GM12878 (cell line): ENCODE data around the gene ACTR2. TPM values are rescaled to one million over a fixed set of nuclear protein-coding genes. Genes with fewer than 3 reads are reported as not detected.

Source experiments
- ESRRA ChIP-seq: IDR thresholded peaks from 2 replicates; pipeline ENCODE4 v1.6.1; 2012; ENCODE audit warnings: mild to moderate bottlenecking, low read length, improper control_type of control experiment
- IKZF1 ChIP-seq: fragments of 450-650 bp; conservative IDR thresholded peaks from 2 replicates; pipeline ENCODE4 v1.6.1; 2017; ENCODE audit warnings: antibody characterized with exemption, mild to moderate bottlenecking
- JUNB ChIP-seq: IDR thresholded peaks from 2 replicates; pipeline ENCODE4 v1.6.1; 2016; ENCODE audit warnings: antibody characterized with exemption, mild to moderate bottlenecking
- LARP7 ChIP-seq: fragments of 450-650 bp; IDR thresholded peaks from 2 replicates; pipeline ENCODE4 v1.6.1; 2017; ENCODE audit warnings: mild to moderate bottlenecking
- MEF2A ChIP-seq: IDR thresholded peaks from 2 replicates; pipeline ENCODE4 v1.6.1; 2011; ENCODE audit warnings: low read depth, mild to moderate bottlenecking, low read length, moderate library complexity; ENCODE audit not compliant: insufficient read depth
- MEF2B ChIP-seq: fragments of 450-650 bp; IDR thresholded peaks from 2 replicates; pipeline ENCODE4 v1.6.1; 2018; ENCODE audit warnings: mild to moderate bottlenecking, moderate library complexity; ENCODE audit not compliant: partially characterized antibody, poor library complexity, severe bottlenecking
- NFIC ChIP-seq: IDR thresholded peaks from 2 replicates; pipeline ENCODE4 v1.6.1; 2012; ENCODE audit warnings: low read depth, mild to moderate bottlenecking, inconsistent platforms, low read length, moderate library complexity
- NR2C2 ChIP-seq: IDR thresholded peaks from 2 replicates; pipeline ENCODE4 v1.6.1; 2011; ENCODE audit warnings: borderline replicate concordance, low read depth; ENCODE audit not compliant: control insufficient read depth, insufficient read length
- NR2F1 ChIP-seq: fragments of 450-650 bp; conservative IDR thresholded peaks from 2 replicates; pipeline ENCODE4 v1.6.1; 2017; ENCODE audit warnings: mild to moderate bottlenecking
- PML ChIP-seq: IDR thresholded peaks from 2 replicates; pipeline ENCODE4 v1.6.1; 2012; ENCODE audit warnings: low read length, inconsistent platforms
- RAD21 ChIP-seq: IDR thresholded peaks from 2 replicates; pipeline ENCODE4 v1.6.1; 2011; ENCODE audit warnings: mild to moderate bottlenecking, low read depth, low read length, moderate library complexity; ENCODE audit not compliant: insufficient read depth
- SIX5 ChIP-seq: IDR thresholded peaks from 2 replicates; pipeline ENCODE4 v1.6.1; 2011; ENCODE audit warnings: mild to moderate bottlenecking, low read depth, low read length, moderate library complexity; ENCODE audit not compliant: severe bottlenecking
- SRF ChIP-seq, 2 experiments: IDR thresholded peaks; 2 replicates each; pipeline ENCODE4 v1.6.1; 2011; ENCODE audit warnings: low read depth in 2 of 2, low read length in 2 of 2, mild to moderate bottlenecking in 1 of 2, moderate library complexity in 1 of 2
- TBL1XR1 ChIP-seq: IDR thresholded peaks from 2 replicates; pipeline ENCODE4 v1.6.1; 2012; ENCODE audit warnings: low read depth, low read length, improper control_type of control experiment
- TCF12 ChIP-seq: IDR thresholded peaks from 2 replicates; pipeline ENCODE4 v1.6.1; 2011; ENCODE audit warnings: low read depth, mild to moderate bottlenecking, low read length
- TCF3 ChIP-seq: IDR thresholded peaks from 2 replicates; pipeline ENCODE4 v1.6.1; 2012; ENCODE audit warnings: low read depth, mild to moderate bottlenecking, low read length, borderline replicate concordance; ENCODE audit not compliant: insufficient read depth
- ZNF207 ChIP-seq: fragments of 450-650 bp; IDR thresholded peaks from 2 replicates; pipeline ENCODE4 v1.6.1; 2014; ENCODE audit warnings: antibody characterized with exemption, mild to moderate bottlenecking, borderline replicate concordance
- polyA plus RNA-seq, 11 experiments: library from polyadenylated mRNA; depleted of rRNA in 4 of 11; unstranded in 6 of 11; stranded (reverse) in 5 of 11; fragments of >200 nt; fragmentation: Nextera tagmentation in 4 of 11; fragmentation: Illumina TruSeq in 1 of 11; extraction: Ambion mirVana in 4 of 11; extraction: Trizol in 1 of 11; gene quantifications; 1 replicate in 1 of 11; 2 replicates in 10 of 11; pipeline versions ENCODE4 v1.2.1 to v1.2.3, GENCODE V29; 2011 to 2016; ENCODE audit warnings: inconsistent platforms in 2 of 11, missing spikeins in 2 of 11, low read depth in 1 of 11
- total RNA-seq, 4 experiments: library from RNA; depleted of rRNA in 3 of 4; stranded (reverse); fragments of >200 nt in 3 of 4; fragmentation: Illumina TruSeq in 1 of 4; extraction: Trizol in 1 of 4; gene quantifications; 2 replicates each; pipeline versions ENCODE4 v1.2.1 to v1.2.3, GENCODE V29; 2013 to 2021
- TF ChIP-seq, protein P1 (sequence below): fragments of 450-650 bp; conservative IDR thresholded peaks from 2 replicates; pipeline ENCODE4 v1.6.1; 2017; ENCODE audit warnings: mild to moderate bottlenecking, moderate library complexity
- TF ChIP-seq, protein P2 (sequence below): fragments of 450-650 bp; formaldehyde crosslinking; IDR thresholded peaks from 2 replicates; pipeline ENCODE4 v1.4.0; 2020; ENCODE audit warnings: mild to moderate bottlenecking, moderate library complexity
- TF ChIP-seq, protein P3 (sequence below): IDR thresholded peaks from 2 replicates; pipeline ENCODE4 v1.6.1; 2011; ENCODE audit warnings: mild to moderate bottlenecking, low read depth, low read length, moderate library complexity; ENCODE audit not compliant: insufficient replicate concordance
- TF ChIP-seq, protein P4 (sequence below): IDR thresholded peaks from 2 replicates; pipeline ENCODE4 v1.6.1; 2011; ENCODE audit warnings: low read depth, low read length, improper control_type of control experiment, borderline replicate concordance

The ACTR2 gene
- total and polyA plus RNA-seq, 10 of the 15 experiments (the other 5 are each of a cell fraction or from before 2014, with no cell fraction given), result 94.2 to 401 (median 195) TPM

DNA sequence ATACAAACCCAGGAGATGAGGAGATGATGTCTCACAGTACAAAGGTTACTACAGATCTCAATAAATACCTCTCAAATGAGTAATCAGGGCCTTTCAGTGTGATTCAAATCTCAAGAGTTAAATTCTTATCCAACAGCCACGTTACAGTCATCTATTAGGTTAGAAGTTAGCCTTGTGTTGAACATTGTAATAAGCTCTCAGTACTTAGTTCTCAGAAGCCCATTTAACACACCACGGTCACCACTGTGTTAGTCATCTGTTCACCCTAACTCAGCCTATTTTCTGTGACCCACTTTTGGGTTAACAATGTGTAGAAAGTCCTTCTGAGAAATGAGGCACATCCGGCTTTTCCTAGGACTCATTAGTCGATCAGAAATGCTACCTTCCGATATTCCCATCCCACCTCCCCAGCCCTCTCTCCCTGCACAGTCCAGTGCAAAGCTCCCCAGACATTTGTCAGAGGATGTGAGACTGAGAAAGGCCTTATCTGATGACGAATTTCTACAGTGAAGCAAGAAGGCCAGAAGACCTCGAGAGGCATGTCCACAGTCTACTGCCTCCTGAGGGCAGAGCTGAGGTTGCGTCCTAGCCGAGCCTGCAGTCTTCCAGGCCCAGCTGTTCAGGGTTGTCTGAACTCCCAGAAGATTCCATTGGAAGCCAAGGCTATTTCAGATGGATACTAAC, 92.6 kb downstream of the ACTR2 start (continued):
- TF ChIP-seq, protein P1, sequence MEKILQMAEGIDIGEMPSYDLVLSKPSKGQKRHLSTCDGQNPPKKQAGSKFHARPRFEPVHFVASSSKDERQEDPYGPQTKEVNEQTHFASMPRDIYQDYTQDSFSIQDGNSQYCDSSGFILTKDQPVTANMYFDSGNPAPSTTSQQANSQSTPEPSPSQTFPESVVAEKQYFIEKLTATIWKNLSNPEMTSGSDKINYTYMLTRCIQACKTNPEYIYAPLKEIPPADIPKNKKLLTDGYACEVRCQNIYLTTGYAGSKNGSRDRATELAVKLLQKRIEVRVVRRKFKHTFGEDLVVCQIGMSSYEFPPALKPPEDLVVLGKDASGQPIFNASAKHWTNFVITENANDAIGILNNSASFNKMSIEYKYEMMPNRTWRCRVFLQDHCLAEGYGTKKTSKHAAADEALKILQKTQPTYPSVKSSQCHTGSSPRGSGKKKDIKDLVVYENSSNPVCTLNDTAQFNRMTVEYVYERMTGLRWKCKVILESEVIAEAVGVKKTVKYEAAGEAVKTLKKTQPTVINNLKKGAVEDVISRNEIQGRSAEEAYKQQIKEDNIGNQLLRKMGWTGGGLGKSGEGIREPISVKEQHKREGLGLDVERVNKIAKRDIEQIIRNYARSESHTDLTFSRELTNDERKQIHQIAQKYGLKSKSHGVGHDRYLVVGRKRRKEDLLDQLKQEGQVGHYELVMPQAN, result no peak
- TF ChIP-seq, protein P2, sequence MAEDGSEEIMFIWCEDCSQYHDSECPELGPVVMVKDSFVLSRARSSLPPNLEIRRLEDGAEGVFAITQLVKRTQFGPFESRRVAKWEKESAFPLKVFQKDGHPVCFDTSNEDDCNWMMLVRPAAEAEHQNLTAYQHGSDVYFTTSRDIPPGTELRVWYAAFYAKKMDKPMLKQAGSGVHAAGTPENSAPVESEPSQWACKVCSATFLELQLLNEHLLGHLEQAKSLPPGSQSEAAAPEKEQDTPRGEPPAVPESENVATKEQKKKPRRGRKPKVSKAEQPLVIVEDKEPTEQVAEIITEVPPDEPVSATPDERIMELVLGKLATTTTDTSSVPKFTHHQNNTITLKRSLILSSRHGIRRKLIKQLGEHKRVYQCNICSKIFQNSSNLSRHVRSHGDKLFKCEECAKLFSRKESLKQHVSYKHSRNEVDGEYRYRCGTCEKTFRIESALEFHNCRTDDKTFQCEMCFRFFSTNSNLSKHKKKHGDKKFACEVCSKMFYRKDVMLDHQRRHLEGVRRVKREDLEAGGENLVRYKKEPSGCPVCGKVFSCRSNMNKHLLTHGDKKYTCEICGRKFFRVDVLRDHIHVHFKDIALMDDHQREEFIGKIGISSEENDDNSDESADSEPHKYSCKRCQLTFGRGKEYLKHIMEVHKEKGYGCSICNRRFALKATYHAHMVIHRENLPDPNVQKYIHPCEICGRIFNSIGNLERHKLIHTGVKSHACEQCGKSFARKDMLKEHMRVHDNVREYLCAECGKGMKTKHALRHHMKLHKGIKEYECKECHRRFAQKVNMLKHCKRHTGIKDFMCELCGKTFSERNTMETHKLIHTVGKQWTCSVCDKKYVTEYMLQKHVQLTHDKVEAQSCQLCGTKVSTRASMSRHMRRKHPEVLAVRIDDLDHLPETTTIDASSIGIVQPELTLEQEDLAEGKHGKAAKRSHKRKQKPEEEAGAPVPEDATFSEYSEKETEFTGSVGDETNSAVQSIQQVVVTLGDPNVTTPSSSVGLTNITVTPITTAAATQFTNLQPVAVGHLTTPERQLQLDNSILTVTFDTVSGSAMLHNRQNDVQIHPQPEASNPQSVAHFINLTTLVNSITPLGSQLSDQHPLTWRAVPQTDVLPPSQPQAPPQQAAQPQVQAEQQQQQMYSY (CRISPR knock-in tag), result no peak
- 0 out of 4 replicates have a peak, but pooled peaks of 1 of the 2 experiments have one; percentile 43 for TF ChIP-seq SRF (IDR thresholded peaks at IDR 0.05; ENCODE audit: low read depth in 2 of 2, low read length in 2 of 2)
- TF ChIP-seq TCF12, result no peak
- TF ChIP-seq LARP7, result no peak
- no peak for TF ChIP-seq PML
- TF ChIP-seq NFIC, result peak; percentile 79
- TF ChIP-seq NR2C2, result no peak
- TF ChIP-seq IKZF1, result peak; percentile 50
- TF ChIP-seq NR2F1, result peak; percentile 88
- no peak for TF ChIP-seq MEF2B
- TF ChIP-seq MEF2A, result no peak
- TF ChIP-seq JUNB, result peak; percentile 93
- TF ChIP-seq TBL1XR1, result no peak
- TF ChIP-seq ZNF207, result no peak
- TF ChIP-seq RAD21, result peak; percentile 48
- TF ChIP-seq, protein P3, sequence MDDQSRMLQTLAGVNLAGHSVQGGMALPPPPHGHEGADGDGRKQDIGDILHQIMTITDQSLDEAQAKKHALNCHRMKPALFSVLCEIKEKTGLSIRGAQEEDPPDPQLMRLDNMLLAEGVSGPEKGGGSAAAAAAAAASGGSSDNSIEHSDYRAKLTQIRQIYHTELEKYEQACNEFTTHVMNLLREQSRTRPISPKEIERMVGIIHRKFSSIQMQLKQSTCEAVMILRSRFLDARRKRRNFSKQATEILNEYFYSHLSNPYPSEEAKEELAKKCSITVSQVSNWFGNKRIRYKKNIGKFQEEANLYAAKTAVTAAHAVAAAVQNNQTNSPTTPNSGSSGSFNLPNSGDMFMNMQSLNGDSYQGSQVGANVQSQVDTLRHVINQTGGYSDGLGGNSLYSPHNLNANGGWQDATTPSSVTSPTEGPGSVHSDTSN, result no peak
- TF ChIP-seq ESRRA, result no peak
- TF ChIP-seq, protein P4, sequence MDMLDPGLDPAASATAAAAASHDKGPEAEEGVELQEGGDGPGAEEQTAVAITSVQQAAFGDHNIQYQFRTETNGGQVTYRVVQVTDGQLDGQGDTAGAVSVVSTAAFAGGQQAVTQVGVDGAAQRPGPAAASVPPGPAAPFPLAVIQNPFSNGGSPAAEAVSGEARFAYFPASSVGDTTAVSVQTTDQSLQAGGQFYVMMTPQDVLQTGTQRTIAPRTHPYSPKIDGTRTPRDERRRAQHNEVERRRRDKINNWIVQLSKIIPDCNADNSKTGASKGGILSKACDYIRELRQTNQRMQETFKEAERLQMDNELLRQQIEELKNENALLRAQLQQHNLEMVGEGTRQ, result no peak
- no peak for TF ChIP-seq SIX5
- TF ChIP-seq TCF3, result no peak
